Loucy (cell line): ENCODE data around the gene STMND1.

Source experiments
- H2AFZ ChIP-seq: fragments of 200-600 bp; sonication (generic); 2 replicates; pipeline ENCODE4 v1.6.0; 2016; ENCODE audit warnings: antibody characterized with exemption, mild to moderate bottlenecking, low read length, moderate library complexity
- H3F3A ChIP-seq: fragments of 200-600 bp; 2 replicates; pipeline ENCODE4 v1.6.0; 2016; ENCODE audit warnings: antibody characterized with exemption, low read depth, mild to moderate bottlenecking
- H3K27me3 ChIP-seq: fragments of 200-600 bp; sonication (generic); 2 replicates; pipeline ENCODE4 v1.6.1; 2014; ENCODE audit warnings: low read length, mild to moderate bottlenecking; ENCODE audit not compliant: insufficient read depth, poor library complexity, severe bottlenecking
- H3K36me3 ChIP-seq: fragments of 200-600 bp; sonication (generic); 2 replicates; pipeline ENCODE4 v1.6.1; 2016; ENCODE audit warnings: low read length; ENCODE audit not compliant: insufficient read depth
- H3K4me1 ChIP-seq: fragments of 200-600 bp; sonication (generic); 2 replicates; pipeline ENCODE4 v1.5.1; 2014; ENCODE audit warnings: low read length, mild to moderate bottlenecking; ENCODE audit not compliant: insufficient read depth, poor library complexity, severe bottlenecking
- H3K4me2 ChIP-seq: fragments of 200-600 bp; sonication (generic); 2 replicates; pipeline ENCODE4 v1.6.0; 2014; ENCODE audit warnings: antibody characterized with exemption, low read length, low read depth, mild to moderate bottlenecking; ENCODE audit not compliant: poor library complexity, severe bottlenecking
- H3K4me3 ChIP-seq: fragments of 200-600 bp; sonication (generic); 2 replicates; pipeline ENCODE4 v1.5.1; 2014; ENCODE audit warnings: low read length, mild to moderate bottlenecking, mixed read lengths; ENCODE audit not compliant: poor library complexity, severe bottlenecking
- H3K79me2 ChIP-seq: fragments of 200-600 bp; sonication (generic); 2 replicates; pipeline ENCODE4 v1.6.1; 2014; ENCODE audit warnings: low read length; ENCODE audit not compliant: insufficient read depth
- H3K9ac ChIP-seq: fragments of 200-600 bp; sonication (generic); 2 replicates; pipeline ENCODE4 v1.6.0; 2014; ENCODE audit warnings: mild to moderate bottlenecking, low read depth, low read length, moderate library complexity; ENCODE audit not compliant: poor library complexity, severe bottlenecking
- H3K9me2 ChIP-seq: fragments of 200-600 bp; sonication (generic); replicated peaks from 2 replicates; pipeline ENCODE4 v1.6.1; 2016; ENCODE audit warnings: low read depth, low read length, mixed read lengths
- H3K9me3 ChIP-seq: fragments of 200-600 bp; sonication (generic); 2 replicates; pipeline ENCODE4 v1.6.1; 2014; ENCODE audit warnings: mild to moderate bottlenecking, antibody characterized with exemption, low read length, low read depth; ENCODE audit not compliant: insufficient read depth
- H4K20me1 ChIP-seq: fragments of 200-600 bp; sonication (generic); 2 replicates; pipeline ENCODE4 v1.6.0; 2014; ENCODE audit warnings: antibody characterized with exemption, low read length, mild to moderate bottlenecking; ENCODE audit not compliant: insufficient read depth, poor library complexity, severe bottlenecking
- CTCF ChIP-seq: fragments of 200-600 bp; sonication (generic); conservative IDR thresholded peaks from 2 replicates; pipeline ENCODE4 v1.5.1; 2014; ENCODE audit warnings: mild to moderate bottlenecking, antibody characterized with exemption, low read length
- EZH2phosphoT487 ChIP-seq: fragments of 200-600 bp; IDR thresholded peaks from 2 replicates; pipeline ENCODE4 v1.6.1; 2018; ENCODE audit warnings: antibody characterized with exemption, mild to moderate bottlenecking, moderate library complexity, borderline replicate concordance

STMND1 gene

DNA sequence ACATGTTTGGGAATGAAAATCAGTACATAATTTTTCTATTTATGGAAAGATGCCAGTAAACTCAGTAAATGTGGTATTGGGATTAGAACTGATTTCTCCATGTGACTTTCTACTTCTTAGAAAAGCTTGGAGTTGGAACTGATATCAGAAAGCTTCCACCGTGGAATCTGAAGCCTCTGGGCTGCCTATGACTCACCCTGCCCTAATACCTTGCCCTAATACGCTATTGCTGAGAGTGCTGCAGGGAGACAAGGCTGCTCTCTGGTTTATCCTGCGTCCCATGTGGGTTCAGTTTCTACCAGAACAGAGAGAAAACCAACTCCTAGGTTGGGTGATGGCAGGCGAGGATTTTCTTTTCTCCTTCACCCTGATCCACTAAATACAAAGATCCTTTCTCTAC, 3.3 kb upstream of the STMND1 start:
- TF ChIP-seq CTCF (no peak), EZH2phosphoT487 (no peak)
- no peaks in the 10 kb centered on the region for H3K36me3 ChIP-seq
- no peaks in the 10 kb centered on the region for H3K27me3 ChIP-seq
- H4K20me1 ChIP-seq = no peaks in the 10 kb centered on the region
- no peak overlapping the region for H3K4me3 ChIP-seq
- H3K4me2 ChIP-seq = no peak overlapping the region
- H3K4me1 ChIP-seq = no peaks in the 10 kb centered on the region
- no peak overlapping the region for H2AFZ ChIP-seq
- H3K9me2 ChIP-seq = no peaks in the 10 kb centered on the region
- H3K79me2 ChIP-seq = no peaks in the 10 kb centered on the region
- no peaks in the 10 kb centered on the region for H3K9me3 ChIP-seq
- no peaks in the 10 kb centered on the region for H3F3A ChIP-seq
- no peak overlapping the region for H3K9ac ChIP-seq

DNA sequence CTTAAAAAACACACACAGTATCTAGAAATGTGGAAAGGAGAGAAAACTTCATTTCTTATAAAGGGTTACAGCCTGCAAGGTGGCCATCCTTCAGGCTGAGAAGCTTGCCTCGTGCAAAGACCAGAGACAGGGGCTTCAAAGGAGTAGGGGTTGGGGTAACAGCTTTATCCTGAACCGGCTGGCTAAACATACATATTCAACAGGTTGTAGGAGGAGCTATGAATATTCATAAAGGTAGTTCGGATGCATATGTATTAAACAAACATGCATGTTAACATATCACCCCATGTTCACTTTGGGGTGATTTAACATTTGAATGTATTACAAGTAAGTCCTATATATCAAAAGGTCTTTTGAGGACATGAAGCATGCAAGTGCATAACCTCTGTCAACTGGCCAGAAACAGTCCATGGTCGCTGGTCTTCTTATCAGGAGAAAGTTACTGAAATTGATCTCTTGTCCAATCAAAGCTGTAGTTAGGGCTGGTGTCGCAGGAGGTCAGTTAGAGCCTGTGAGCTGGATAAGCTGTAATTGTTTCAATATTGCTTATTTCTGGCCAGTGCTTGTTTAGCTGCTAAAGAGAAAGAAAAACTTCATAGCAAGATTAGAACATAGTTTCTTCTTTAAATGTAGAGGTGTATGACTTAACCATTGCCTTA, 2.3 kb upstream of the STMND1 start:
- H2AFZ ChIP-seq = no peak overlapping the region
- no peaks in the 10 kb centered on the region for H3K4me1 ChIP-seq
- H3K27me3 ChIP-seq = no peaks in the 10 kb centered on the region
- no peaks in the 10 kb centered on the region for H3K9me2 ChIP-seq
- no peaks in the 10 kb centered on the region for H4K20me1 ChIP-seq
- H3K9ac ChIP-seq = no peak overlapping the region
- H3K79me2 ChIP-seq = no peaks in the 10 kb centered on the region
- H3K36me3 ChIP-seq = no peaks in the 10 kb centered on the region
- H3K4me3 ChIP-seq = no peak overlapping the region
- H3F3A ChIP-seq = no peaks in the 10 kb centered on the region
- H3K9me3 ChIP-seq = no peaks in the 10 kb centered on the region
- TF ChIP-seq CTCF (no peak), EZH2phosphoT487 (no peak)
- H3K4me2 ChIP-seq = no peak overlapping the region

GRCh38 chr6:17100806-17101205, 1.0 kb upstream of the STMND1 start:
- Histone ChIP-seq H3F3A (no peaks in the 10 kb centered on the region), H2AFZ (no peak overlapping the region), H3K9ac (no peak overlapping the region), H4K20me1 (no peaks in the 10 kb centered on the region), H3K79me2 (no peaks in the 10 kb centered on the region), H3K4me2 (no peak overlapping the region), H3K4me3 (no peak overlapping the region), H3K9me2 (no peaks in the 10 kb centered on the region), H3K4me1 (no peaks in the 10 kb centered on the region), H3K9me3 (no peaks in the 10 kb centered on the region), H3K27me3 (no peaks in the 10 kb centered on the region), H3K36me3 (no peaks in the 10 kb centered on the region)
- TF ChIP-seq CTCF (no peak), EZH2phosphoT487 (no peak)
